Osteocyte (in vitro differentiated cells): ENCODE data around the gene ACTR2. TPM values are rescaled to one million over a fixed set of nuclear protein-coding genes. Genes with fewer than 3 reads are reported as not detected.
"Not testable (repeated sequence)": the region's sequence is repeated elsewhere in the genome, so short reads cannot be mapped to it uniquely, and the experiment has no call there.

Experiments
- DNase-seq: peaks from one replicate; pipeline ENCODE4 v3.0.0; 2021; ENCODE audit warnings: mixed read lengths; ENCODE audit not compliant: unreplicated experiment; ENCODE audit errors: extremely low spot score
- H3K27ac Mint-ChIP-seq: one replicate; pipeline ENCODE4 v1.8.0; 2021; ENCODE audit warnings: mild to moderate bottlenecking, mixed read lengths; ENCODE audit not compliant: unreplicated experiment
- H3K27me3 Mint-ChIP-seq: one replicate; pipeline ENCODE4 v1.8.0; 2021; ENCODE audit warnings: mixed read lengths; ENCODE audit not compliant: unreplicated experiment
- H3K36me3 Mint-ChIP-seq: one replicate; pipeline ENCODE4 v1.8.0; 2021; ENCODE audit warnings: mixed read lengths; ENCODE audit not compliant: unreplicated experiment
- H3K4me1 Mint-ChIP-seq: one replicate; pipeline ENCODE4 v1.8.0; 2021; ENCODE audit warnings: mixed read lengths; ENCODE audit not compliant: unreplicated experiment
- H3K4me3 Mint-ChIP-seq: one replicate; pipeline ENCODE4 v1.8.0; 2021; ENCODE audit warnings: mild to moderate bottlenecking, moderate library complexity, mixed read lengths; ENCODE audit not compliant: unreplicated experiment
- H3K9me3 Mint-ChIP-seq: one replicate; pipeline ENCODE4 v1.8.0; 2021; ENCODE audit warnings: mixed read lengths; ENCODE audit not compliant: unreplicated experiment
- CTCF ChIP-seq: fragments of 200-600 bp; sonication (generic); IDR thresholded peaks from 2 replicates; pipeline ENCODE4 v1.5.0; 2021; ENCODE audit warnings: antibody characterized with exemption, mild to moderate bottlenecking, moderate library complexity
- total RNA-seq: library from RNA; stranded (reverse); gene quantifications from 2 replicates; pipeline ENCODE4 v1.2.1, GENCODE V29; 2021

Gene ACTR2
- total RNA-seq, 1 donor from 2014 or later: 277 TPM

- no peak for TF ChIP-seq CTCF
- no peak for DNase-seq
- H3K4me3 Mint-ChIP-seq: no peak overlapping the region
These were observed 25.0 kb downstream of the ACTR2 start for GRCh38 chr2:65252640-65253039.

GRCh38 chr2:65255356-65255755, 27.7 kb downstream of the ACTR2 start:
- DNase-seq: no peak
- Mint-ChIP-seq H3K36me3 (peaks cover 33% of the 10 kb centered on the region), H3K27ac (no peak overlapping the region), H3K4me3 (no peak overlapping the region), H3K4me1 (peaks cover 3% of the 10 kb centered on the region), H3K27me3 (no peaks in the 10 kb centered on the region), H3K9me3 (no peaks in the 10 kb centered on the region)
- no peak for TF ChIP-seq CTCF

More at GRCh38 chr2:65252640-65253039, 25.0 kb downstream of the ACTR2 start:
- Mint-ChIP-seq H3K27me3 (no peaks in the 10 kb centered on the region), H3K27ac (no peak overlapping the region), H3K36me3 (peaks cover 40% of the 10 kb centered on the region), H3K9me3 (no peaks in the 10 kb centered on the region), H3K4me1 (no peaks in the 10 kb centered on the region)

- no peaks in the 10 kb centered on the region for H3K27me3 Mint-ChIP-seq
- H3K4me1 Mint-ChIP-seq: peaks cover 6% of the 10 kb centered on the region
- no peak overlapping the region for H3K27ac Mint-ChIP-seq
- peaks cover 33% of the 10 kb centered on the region for H3K36me3 Mint-ChIP-seq
- no peaks in the 10 kb centered on the region for H3K9me3 Mint-ChIP-seq
- no peak for DNase-seq
- H3K4me3 Mint-ChIP-seq: no peak overlapping the region
- peak; percentile 44 for TF ChIP-seq CTCF
These were observed 28.4 kb downstream of the ACTR2 start for GRCh38 chr2:65256054-65256453.

- H3K27ac Mint-ChIP-seq, H3K4me3 Mint-ChIP-seq, DNase-seq, H3K9me3 Mint-ChIP-seq, H3K27me3 Mint-ChIP-seq: not testable (repeated sequence)
- Mint-ChIP-seq H3K4me1 (peaks cover 15% of the 10 kb centered on the region), H3K36me3 (peaks cover 30% of the 10 kb centered on the region)
These were observed 30.2 kb downstream of the ACTR2 start for GRCh38 chr2:65257866-65258265.

GRCh38 chr2:65261676-65262075, 34.0 kb downstream of the ACTR2 start:
- no peak for DNase-seq
- no peak overlapping the region for H3K4me3 Mint-ChIP-seq
- no peaks in the 10 kb centered on the region for H3K9me3 Mint-ChIP-seq
- peak overlapping the region; percentile 56 for H3K27ac Mint-ChIP-seq
- H3K36me3 Mint-ChIP-seq: peaks cover 30% of the 10 kb centered on the region
- H3K27me3 Mint-ChIP-seq: no peaks in the 10 kb centered on the region
- TF ChIP-seq CTCF: no peak
- peaks cover 22% of the 10 kb centered on the region for H3K4me1 Mint-ChIP-seq

GRCh38 chr2:65263262-65263661, 35.6 kb downstream of the ACTR2 start:
- no peaks in the 10 kb centered on the region for H3K9me3 Mint-ChIP-seq
- no peak overlapping the region for H3K4me3 Mint-ChIP-seq
- no peaks in the 10 kb centered on the region for H3K27me3 Mint-ChIP-seq

More at GRCh38 chr2:65263262-65263661, 35.6 kb downstream of the ACTR2 start:
- peaks cover 28% of the 10 kb centered on the region for H3K36me3 Mint-ChIP-seq
- H3K27ac Mint-ChIP-seq: peak overlapping the region; percentile 27
- no peak for TF ChIP-seq CTCF
- peaks cover 27% of the 10 kb centered on the region for H3K4me1 Mint-ChIP-seq
- no peak for DNase-seq
